Measurements from ENCODE around the gene HNRNPH2. TPM values are rescaled to one million over a fixed set of nuclear protein-coding genes. Genes with fewer than 3 reads are reported as not detected.

HNRNPH2 gene
- total and polyA plus RNA-seq, 2 experiments from 2014 or later, result 59.2 to 80.1 TPM

DNA sequence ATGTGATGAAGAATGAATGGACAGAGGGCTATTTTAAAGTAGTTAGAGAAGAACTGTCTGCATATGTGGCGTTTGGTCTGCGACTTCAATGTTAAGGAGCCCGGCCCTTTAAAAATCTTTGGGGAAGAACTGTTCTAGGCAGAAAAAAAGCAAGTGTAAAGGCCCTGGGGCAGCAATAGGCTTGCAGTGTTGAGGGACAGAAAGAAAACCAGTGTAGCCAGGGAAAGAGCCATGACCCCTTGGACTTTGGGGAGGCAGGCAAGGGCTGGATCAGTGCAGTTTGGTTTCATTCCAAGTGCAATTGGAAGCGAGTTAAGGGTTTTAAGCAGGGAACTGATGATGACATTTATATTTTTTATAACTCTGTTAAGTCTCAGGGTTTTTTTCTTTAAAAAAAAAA, 8.2 kb upstream of the HNRNPH2 start:
- H3K36me3 Mint-ChIP-seq (ENCODE audit: low read depth), result peaks cover 53% of the 10 kb centered on the region
- TF ChIP-seq NANOG (IDR thresholded peaks at IDR 0.05; ENCODE audit: borderline replicate concordance), result no peak
- no peak for TF ChIP-seq POLR2AphosphoS5 (IDR thresholded peaks at IDR 0.05; ENCODE audit: low read depth)
- TF ChIP-seq, protein P1, sequence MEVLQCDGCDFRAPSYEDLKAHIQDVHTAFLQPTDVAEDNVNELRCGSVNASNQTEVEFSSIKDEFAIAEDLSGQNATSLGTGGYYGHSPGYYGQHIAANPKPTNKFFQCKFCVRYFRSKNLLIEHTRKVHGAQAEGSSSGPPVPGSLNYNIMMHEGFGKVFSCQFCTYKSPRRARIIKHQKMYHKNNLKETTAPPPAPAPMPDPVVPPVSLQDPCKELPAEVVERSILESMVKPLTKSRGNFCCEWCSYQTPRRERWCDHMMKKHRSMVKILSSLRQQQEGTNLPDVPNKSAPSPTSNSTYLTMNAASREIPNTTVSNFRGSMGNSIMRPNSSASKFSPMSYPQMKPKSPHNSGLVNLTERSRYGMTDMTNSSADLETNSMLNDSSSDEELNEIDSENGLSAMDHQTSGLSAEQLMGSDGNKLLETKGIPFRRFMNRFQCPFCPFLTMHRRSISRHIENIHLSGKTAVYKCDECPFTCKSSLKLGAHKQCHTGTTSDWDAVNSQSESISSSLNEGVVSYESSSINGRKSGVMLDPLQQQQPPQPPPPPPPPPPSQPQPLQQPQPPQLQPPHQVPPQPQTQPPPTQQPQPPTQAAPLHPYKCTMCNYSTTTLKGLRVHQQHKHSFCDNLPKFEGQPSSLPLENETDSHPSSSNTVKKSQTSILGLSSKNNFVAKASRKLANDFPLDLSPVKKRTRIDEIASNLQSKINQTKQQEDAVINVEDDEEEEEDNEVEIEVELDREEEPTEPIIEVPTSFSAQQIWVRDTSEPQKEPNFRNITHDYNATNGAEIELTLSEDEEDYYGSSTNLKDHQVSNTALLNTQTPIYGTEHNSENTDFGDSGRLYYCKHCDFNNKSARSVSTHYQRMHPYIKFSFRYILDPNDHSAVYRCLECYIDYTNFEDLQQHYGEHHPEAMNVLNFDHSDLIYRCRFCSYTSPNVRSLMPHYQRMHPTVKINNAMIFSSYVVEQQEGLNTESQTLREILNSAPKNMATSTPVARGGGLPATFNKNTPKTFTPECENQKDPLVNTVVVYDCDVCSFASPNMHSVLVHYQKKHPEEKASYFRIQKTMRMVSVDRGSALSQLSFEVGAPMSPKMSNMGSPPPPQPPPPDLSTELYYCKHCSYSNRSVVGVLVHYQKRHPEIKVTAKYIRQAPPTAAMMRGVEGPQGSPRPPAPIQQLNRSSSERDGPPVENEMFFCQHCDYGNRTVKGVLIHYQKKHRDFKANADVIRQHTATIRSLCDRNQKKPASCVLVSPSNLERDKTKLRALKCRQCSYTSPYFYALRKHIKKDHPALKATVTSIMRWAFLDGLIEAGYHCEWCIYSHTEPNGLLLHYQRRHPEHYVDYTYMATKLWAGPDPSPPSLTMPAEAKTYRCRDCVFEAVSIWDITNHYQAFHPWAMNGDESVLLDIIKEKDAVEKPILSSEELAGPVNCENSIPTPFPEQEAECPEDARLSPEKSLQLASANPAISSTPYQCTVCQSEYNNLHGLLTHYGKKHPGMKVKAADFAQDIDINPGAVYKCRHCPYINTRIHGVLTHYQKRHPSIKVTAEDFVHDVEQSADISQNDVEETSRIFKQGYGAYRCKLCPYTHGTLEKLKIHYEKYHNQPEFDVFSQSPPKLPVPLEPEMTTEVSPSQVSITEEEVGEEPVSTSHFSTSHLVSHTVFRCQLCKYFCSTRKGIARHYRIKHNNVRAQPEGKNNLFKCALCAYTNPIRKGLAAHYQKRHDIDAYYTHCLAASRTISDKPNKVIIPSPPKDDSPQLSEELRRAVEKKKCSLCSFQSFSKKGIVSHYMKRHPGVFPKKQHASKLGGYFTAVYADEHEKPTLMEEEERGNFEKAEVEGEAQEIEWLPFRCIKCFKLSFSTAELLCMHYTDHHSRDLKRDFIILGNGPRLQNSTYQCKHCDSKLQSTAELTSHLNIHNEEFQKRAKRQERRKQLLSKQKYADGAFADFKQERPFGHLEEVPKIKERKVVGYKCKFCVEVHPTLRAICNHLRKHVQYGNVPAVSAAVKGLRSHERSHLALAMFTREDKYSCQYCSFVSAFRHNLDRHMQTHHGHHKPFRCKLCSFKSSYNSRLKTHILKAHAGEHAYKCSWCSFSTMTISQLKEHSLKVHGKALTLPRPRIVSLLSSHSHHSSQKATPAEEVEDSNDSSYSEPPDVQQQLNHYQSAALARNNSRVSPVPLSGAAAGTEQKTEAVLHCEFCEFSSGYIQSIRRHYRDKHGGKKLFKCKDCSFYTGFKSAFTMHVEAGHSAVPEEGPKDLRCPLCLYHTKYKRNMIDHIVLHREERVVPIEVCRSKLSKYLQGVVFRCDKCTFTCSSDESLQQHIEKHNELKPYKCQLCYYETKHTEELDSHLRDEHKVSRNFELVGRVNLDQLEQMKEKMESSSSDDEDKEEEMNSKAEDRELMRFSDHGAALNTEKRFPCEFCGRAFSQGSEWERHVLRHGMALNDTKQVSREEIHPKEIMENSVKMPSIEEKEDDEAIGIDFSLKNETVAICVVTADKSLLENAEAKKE (CRISPR knock-in tag; IDR thresholded peaks at IDR 0.05), result no peak
- no peak for TF ChIP-seq CREB1 (CRISPR knock-in tag; IDR thresholded peaks at IDR 0.05; ENCODE audit: low read depth)
- TF ChIP-seq, protein P2, sequence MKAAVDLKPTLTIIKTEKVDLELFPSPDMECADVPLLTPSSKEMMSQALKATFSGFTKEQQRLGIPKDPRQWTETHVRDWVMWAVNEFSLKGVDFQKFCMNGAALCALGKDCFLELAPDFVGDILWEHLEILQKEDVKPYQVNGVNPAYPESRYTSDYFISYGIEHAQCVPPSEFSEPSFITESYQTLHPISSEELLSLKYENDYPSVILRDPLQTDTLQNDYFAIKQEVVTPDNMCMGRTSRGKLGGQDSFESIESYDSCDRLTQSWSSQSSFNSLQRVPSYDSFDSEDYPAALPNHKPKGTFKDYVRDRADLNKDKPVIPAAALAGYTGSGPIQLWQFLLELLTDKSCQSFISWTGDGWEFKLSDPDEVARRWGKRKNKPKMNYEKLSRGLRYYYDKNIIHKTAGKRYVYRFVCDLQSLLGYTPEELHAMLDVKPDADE (IDR thresholded peaks at IDR 0.05), result no peak
- no peak for TF ChIP-seq EZH2phosphoT487 (IDR thresholded peaks at IDR 0.05; ENCODE audit: unreplicated experiment)
- TF ChIP-seq ZNF114 (CRISPR knock-in tag; IDR thresholded peaks at IDR 0.05), result no peak
- TF ChIP-seq, protein P3, sequence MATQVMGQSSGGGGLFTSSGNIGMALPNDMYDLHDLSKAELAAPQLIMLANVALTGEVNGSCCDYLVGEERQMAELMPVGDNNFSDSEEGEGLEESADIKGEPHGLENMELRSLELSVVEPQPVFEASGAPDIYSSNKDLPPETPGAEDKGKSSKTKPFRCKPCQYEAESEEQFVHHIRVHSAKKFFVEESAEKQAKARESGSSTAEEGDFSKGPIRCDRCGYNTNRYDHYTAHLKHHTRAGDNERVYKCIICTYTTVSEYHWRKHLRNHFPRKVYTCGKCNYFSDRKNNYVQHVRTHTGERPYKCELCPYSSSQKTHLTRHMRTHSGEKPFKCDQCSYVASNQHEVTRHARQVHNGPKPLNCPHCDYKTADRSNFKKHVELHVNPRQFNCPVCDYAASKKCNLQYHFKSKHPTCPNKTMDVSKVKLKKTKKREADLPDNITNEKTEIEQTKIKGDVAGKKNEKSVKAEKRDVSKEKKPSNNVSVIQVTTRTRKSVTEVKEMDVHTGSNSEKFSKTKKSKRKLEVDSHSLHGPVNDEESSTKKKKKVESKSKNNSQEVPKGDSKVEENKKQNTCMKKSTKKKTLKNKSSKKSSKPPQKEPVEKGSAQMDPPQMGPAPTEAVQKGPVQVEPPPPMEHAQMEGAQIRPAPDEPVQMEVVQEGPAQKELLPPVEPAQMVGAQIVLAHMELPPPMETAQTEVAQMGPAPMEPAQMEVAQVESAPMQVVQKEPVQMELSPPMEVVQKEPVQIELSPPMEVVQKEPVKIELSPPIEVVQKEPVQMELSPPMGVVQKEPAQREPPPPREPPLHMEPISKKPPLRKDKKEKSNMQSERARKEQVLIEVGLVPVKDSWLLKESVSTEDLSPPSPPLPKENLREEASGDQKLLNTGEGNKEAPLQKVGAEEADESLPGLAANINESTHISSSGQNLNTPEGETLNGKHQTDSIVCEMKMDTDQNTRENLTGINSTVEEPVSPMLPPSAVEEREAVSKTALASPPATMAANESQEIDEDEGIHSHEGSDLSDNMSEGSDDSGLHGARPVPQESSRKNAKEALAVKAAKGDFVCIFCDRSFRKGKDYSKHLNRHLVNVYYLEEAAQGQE (IDR thresholded peaks at IDR 0.05; ENCODE audit: unreplicated experiment), result no peak
- no peak for TF ChIP-seq EZH2 (IDR thresholded peaks at IDR 0.05; ENCODE audit: low read depth, unreplicated experiment)
- TF ChIP-seq, protein P4, sequence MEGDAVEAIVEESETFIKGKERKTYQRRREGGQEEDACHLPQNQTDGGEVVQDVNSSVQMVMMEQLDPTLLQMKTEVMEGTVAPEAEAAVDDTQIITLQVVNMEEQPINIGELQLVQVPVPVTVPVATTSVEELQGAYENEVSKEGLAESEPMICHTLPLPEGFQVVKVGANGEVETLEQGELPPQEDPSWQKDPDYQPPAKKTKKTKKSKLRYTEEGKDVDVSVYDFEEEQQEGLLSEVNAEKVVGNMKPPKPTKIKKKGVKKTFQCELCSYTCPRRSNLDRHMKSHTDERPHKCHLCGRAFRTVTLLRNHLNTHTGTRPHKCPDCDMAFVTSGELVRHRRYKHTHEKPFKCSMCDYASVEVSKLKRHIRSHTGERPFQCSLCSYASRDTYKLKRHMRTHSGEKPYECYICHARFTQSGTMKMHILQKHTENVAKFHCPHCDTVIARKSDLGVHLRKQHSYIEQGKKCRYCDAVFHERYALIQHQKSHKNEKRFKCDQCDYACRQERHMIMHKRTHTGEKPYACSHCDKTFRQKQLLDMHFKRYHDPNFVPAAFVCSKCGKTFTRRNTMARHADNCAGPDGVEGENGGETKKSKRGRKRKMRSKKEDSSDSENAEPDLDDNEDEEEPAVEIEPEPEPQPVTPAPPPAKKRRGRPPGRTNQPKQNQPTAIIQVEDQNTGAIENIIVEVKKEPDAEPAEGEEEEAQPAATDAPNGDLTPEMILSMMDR (conservative IDR thresholded peaks at IDR 0.05; ENCODE audit: low read depth in 2 of 2), result no peak
- H3K4me1 Mint-ChIP-seq, result no peaks in the 10 kb centered on the region
- Histone ChIP-seq H3F3A (replicated peaks; ENCODE audit: low read depth) (peaks cover 9% of the 10 kb centered on the region), H3K27me3 (ENCODE audit: insufficient read depth) (no peaks in the 10 kb centered on the region), H3K4me2 (no peak overlapping the region), H3K4me3 (no peak overlapping the region), H2AFZ (no peak overlapping the region), H3K4me1 (ENCODE audit: insufficient read depth) (no peaks in the 10 kb centered on the region), H3K9me2 (ENCODE audit: insufficient read depth) (no peaks in the 10 kb centered on the region), H3K79me2 (replicated peaks; ENCODE audit: insufficient read depth) (peaks cover 5% of the 10 kb centered on the region; the same call in 1 of the 2 replicates), H4K20me1 (replicated peaks; ENCODE audit: insufficient read depth) (no peaks in the 10 kb centered on the region; the same call in 1 of the 2 replicates), H3K36me3 (ENCODE audit: insufficient read depth) (peaks cover 13% of the 10 kb centered on the region; the same call in 1 of the 2 replicates), H3K27ac (ENCODE audit: low read depth) (no peak overlapping the region)
- H3K27me3 Mint-ChIP-seq (ENCODE audit: insufficient read depth, low read depth, poor library complexity), result no peaks in the 10 kb centered on the region
- ATAC-seq (no peak), DNase-seq (ENCODE audit: low spot score) (no peak)
- no peak overlapping the region; the same call in 2 of the 3 replicates for H3K4me3 Mint-ChIP-seq
- H3K27ac Mint-ChIP-seq, result no peak overlapping the region
- H3K9me3 Mint-ChIP-seq, result no peaks in the 10 kb centered on the region
